ENCODE results near the gene OGN.

DNA sequence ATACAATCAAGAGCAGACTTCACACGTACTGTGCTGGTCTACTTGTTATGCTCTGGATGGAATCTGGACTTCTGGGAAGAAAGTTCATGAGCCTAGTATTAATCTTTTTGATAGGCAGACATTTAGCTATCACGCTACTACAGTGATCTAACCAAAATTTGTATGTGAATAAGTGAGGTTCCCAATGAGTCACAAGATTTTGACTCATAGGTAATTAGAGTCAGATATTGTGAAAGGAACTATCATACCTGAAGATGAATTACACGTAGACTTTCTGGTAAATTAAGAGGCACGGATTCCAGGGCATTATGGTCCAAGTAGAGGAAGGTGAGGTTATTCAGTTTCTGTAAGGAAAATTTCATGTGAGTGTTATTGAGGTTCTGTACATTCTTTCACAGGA lies 18.4 kb downstream of the OGN start:
- TF ChIP-seq SREBF2 (IDR thresholded peaks at IDR 0.05; ENCODE audit: low read length) = no peak
- no peak for TF ChIP-seq MXI1 (IDR thresholded peaks at IDR 0.05; ENCODE audit: low read depth, low read length)
- no peak for TF ChIP-seq POLR2AphosphoS5 (IDR thresholded peaks at IDR 0.05; ENCODE audit: low read length)
- TF ChIP-seq RAD21 (IDR thresholded peaks at IDR 0.05; ENCODE audit: insufficient read depth, low read depth, low read length) = no peak

All from GM12878 (cell line).